B cell (primary cell): ENCODE data around the gene RNF157. TPM values are rescaled to one million over a fixed set of nuclear protein-coding genes. Genes with fewer than 3 reads are reported as not detected.

ENCODE experiments used
- ATAC-seq: fragments of 200-7000 bp; cut with Tn5 transposase; one replicate; pipeline ENCODE4 v1.10.0; 2021; ENCODE audit warnings: low read depth, mild to moderate bottlenecking, moderate number of reproducible peaks, moderate library complexity
- CTCF ChIA-PET: fragments of 350-600 bp; sonication (Branson Sonifier 250); formaldehyde crosslinking; loops from one replicate; lab custom pipeline; 2021; ENCODE audit warnings: antibody characterized with exemption, inconsistent platforms; lab: Charles Lee
- POLR2A ChIA-PET: fragments of 350-600 bp; sonication (Branson Sonifier 250); formaldehyde crosslinking; loops from one replicate; lab custom pipeline; 2021; ENCODE audit warnings: antibody characterized with exemption; lab: Charles Lee
- DNase-seq: peaks from one replicate; pipeline ENCODE4 v3.0.0; 2013
- H2AFZ ChIP-seq: 2 replicates; pipeline ENCODE4 v1.6.1; 2012; ENCODE audit warnings: mild to moderate bottlenecking, low read depth, low read length; ENCODE audit not compliant: insufficient read depth, poor library complexity, severe bottlenecking
- H3K27ac ChIP-seq, 2 donors: 1 replicate in 1 of 2; 2 replicates in 1 of 2; pipeline ENCODE4 v1.5.1; 2012 to 2013; ENCODE audit warnings: low read length in 2 of 2, mild to moderate bottlenecking in 2 of 2, moderate library complexity in 1 of 2
- H3K27me3 ChIP-seq, 4 experiments: fragments of 200-600 bp in 1 of 4; sonication (generic) in 1 of 4; replicated peaks in 1 of 4; 1 replicate in 2 of 4; 2 replicates in 2 of 4; pipeline versions ENCODE4 v1.6.1 to v1.7.0; 2013 to 2016; ENCODE audit warnings: low read length in 3 of 4, mild to moderate bottlenecking in 2 of 4, mixed read lengths in 1 of 4, moderate library complexity in 1 of 4; ENCODE audit not compliant: insufficient read depth in 4 of 4, control insufficient read depth in 3 of 4; ENCODE audit errors: control extremely low read depth in 1 of 4
- H3K36me3 ChIP-seq, 2 experiments: replicated peaks in 1 of 2; 1 replicate in 1 of 2; 2 replicates in 1 of 2; pipeline versions ENCODE4 v1.6.1 to v1.7.1; 2013; ENCODE audit warnings: low read length in 1 of 2; ENCODE audit not compliant: insufficient read depth in 2 of 2, control insufficient read depth in 1 of 2; ENCODE audit errors: control extremely low read depth in 1 of 2, extremely low read depth in 1 of 2
- H3K4me1 ChIP-seq, 2 donors: fragments of 200-600 bp in 1 of 2; sonication (generic) in 1 of 2; 1 replicate in 1 of 2; 2 replicates in 1 of 2; pipeline versions ENCODE4 v1.5.1 to v1.6.1; 2013 to 2017; ENCODE audit warnings: low read length in 2 of 2; ENCODE audit not compliant: control insufficient read depth in 2 of 2, insufficient read depth in 2 of 2
- H3K4me2 ChIP-seq: replicated peaks from 2 replicates; pipeline ENCODE3; 2012; ENCODE audit warnings: mild to moderate bottlenecking, low read depth, low read length; ENCODE audit not compliant: poor library complexity, severe bottlenecking
- H3K4me3 ChIP-seq, 5 experiments: fragments of 200-600 bp in 1 of 5; sonication (generic) in 1 of 5; 1 replicate in 3 of 5; 2 replicates in 2 of 5; pipeline versions ENCODE4 v1.5.1 to v1.7.0; 2011 to 2016; ENCODE audit warnings: low read length in 4 of 5, mild to moderate bottlenecking in 4 of 5, low read depth in 2 of 5, control low read depth in 1 of 5, moderate library complexity in 1 of 5; ENCODE audit not compliant: insufficient read depth in 1 of 5; ENCODE audit errors: control extremely low read depth in 1 of 5, extremely low read depth in 1 of 5
- H3K79me2 ChIP-seq: fragments of 200-600 bp; sonication (generic); one replicate; pipeline ENCODE4 v1.6.0; 2016; ENCODE audit warnings: low read length; ENCODE audit not compliant: control insufficient read depth, insufficient read depth
- H3K9ac ChIP-seq: fragments of 200-600 bp; sonication (generic); 2 replicates; pipeline ENCODE4 v1.6.1; 2017; ENCODE audit warnings: mild to moderate bottlenecking, low read length, moderate library complexity
- H3K9me3 ChIP-seq, 3 donors: one replicate each; pipeline versions ENCODE4 v1.6.1 to v1.7.1; 2013; ENCODE audit warnings: low read length in 2 of 3; ENCODE audit not compliant: control insufficient read depth in 2 of 3, insufficient read depth in 1 of 3; ENCODE audit errors: control extremely low read depth in 1 of 3
- H4K20me1 ChIP-seq: 2 replicates; pipeline ENCODE4 v1.6.0; 2012; ENCODE audit warnings: mild to moderate bottlenecking, low read length; ENCODE audit not compliant: insufficient read depth, control insufficient read depth, poor library complexity, severe bottlenecking
- H3K27ac Mint-ChIP-seq: one replicate; pipeline ENCODE4 v1.8.0; 2021; ENCODE audit warnings: mixed read lengths
- H3K27me3 Mint-ChIP-seq: one replicate; pipeline ENCODE4 v1.8.0; 2021; ENCODE audit warnings: mixed read lengths
- H3K4me1 Mint-ChIP-seq: one replicate; pipeline ENCODE4 v1.8.0; 2021; ENCODE audit warnings: mixed read lengths
- H3K4me3 Mint-ChIP-seq: one replicate; pipeline ENCODE4 v1.8.0; 2021; ENCODE audit warnings: mixed read lengths
- H3K9me3 Mint-ChIP-seq: one replicate; pipeline ENCODE4 v1.8.0; 2022; ENCODE audit warnings: mixed read lengths; ENCODE audit not compliant: insufficient read depth
- CTCF ChIP-seq: fragments of 200-600 bp; IDR thresholded peaks from one replicate; pipeline ENCODE4 v1.8.0; 2022; ENCODE audit warnings: antibody characterized with exemption, mild to moderate bottlenecking
- EZH2 ChIP-seq: IDR thresholded peaks from 2 replicates; pipeline ENCODE4 v1.6.1; 2012; ENCODE audit warnings: borderline replicate concordance, low read depth, mild to moderate bottlenecking, moderate library complexity, low read length; ENCODE audit not compliant: insufficient read depth, poor library complexity, severe bottlenecking
- WGBS: methylation state at CpG from one replicate; pipeline ENCODE4 v1.1.5; 2013; ENCODE audit warnings: missing lambda C conversion rate; ENCODE audit not compliant: insufficient coverage; 5-methylcytosine and 5-hydroxymethylcytosine counted together
- intact Hi-C: fragments of 100-400 bp; cut with micrococcal nuclease; formaldehyde crosslinking; loops from one replicate; pipeline ENCODE4 v1.10.0; 2022
- polyA plus RNA-seq: library from polyadenylated mRNA; depleted of rRNA; stranded (reverse); fragments of >200 nt; gene quantifications from 2 replicates; pipeline ENCODE4 v1.2.3, GENCODE V29; 2012
- total RNA-seq, 2 donors: library from RNA; stranded (reverse); fragments of 120-200 nt in 1 of 2; gene quantifications; 1 replicate in 1 of 2; 2 replicates in 1 of 2; pipeline versions ENCODE4 v1.2.3 to v1.2.4, GENCODE V29; 2013 to 2022

The RNF157 gene
- total and polyA plus RNA-seq, 2 donors (not counting 1 experiment from before 2014, with no cell fraction given), result 0.54 to 1.2 TPM

- H3K9ac ChIP-seq, result no peak overlapping the region
- no peaks in the 10 kb centered on the region for H4K20me1 ChIP-seq
- Mint-ChIP-seq H3K4me3 (no peak overlapping the region), H3K4me1 (peaks cover 26% of the 10 kb centered on the region), H3K27me3 (no peaks in the 10 kb centered on the region), H3K9me3 (no peaks in the 10 kb centered on the region), H3K27ac (peak overlapping the region; percentile 37)
- no peaks in the 10 kb centered on the region for H3K79me2 ChIP-seq
- H3K27me3 ChIP-seq, result no peaks in the 10 kb centered on the region
- peak; percentile 35 for TF ChIP-seq CTCF
- TF ChIP-seq EZH2, result no peak
- CTCF ChIA-PET, result interaction anchor here (0.6 to 16.7 kb wide), 68 partner anchors 9 to 426 kb away, joined by 3 to 435 read pairs (median 4); partner anchors contain the start of genes CDK3, EXOC7, FOXJ1 and UBALD2
- H3K36me3 ChIP-seq, result no peaks in the 10 kb centered on the region
- ATAC-seq (no peak), DNase-seq (no peak)
- no peak overlapping the region for H2AFZ ChIP-seq
- intact Hi-C loops, result loop anchor here (1.0 to 10.0 kb wide), 4 partner anchors 98 to 215 kb away; no protein-coding TSS in a partner anchor
- H3K27ac ChIP-seq, result no peak overlapping the region
- peaks cover 17 to 23% of the 10 kb centered on the region in 2 donors for H3K4me1 ChIP-seq
- WGBS, result 90% methylated on average over 12 of the region's 15 CpGs
- POLR2A ChIA-PET, result interaction anchor here (0.7 to 2.4 kb wide), 3 partner anchors 13 to 165 kb away, joined by 5 to 8 read pairs (median 7); no protein-coding TSS in a partner anchor
- H3K4me3 ChIP-seq, result no peak overlapping the region
- H3K9me3 ChIP-seq, result no peaks in the 10 kb centered on the region
- no peak overlapping the region for H3K4me2 ChIP-seq
Measured at GRCh38 chr17:76279742-76280287, 39.5 kb upstream of the RNF157 start.
